Nephron progenitor cell (in vitro differentiated cells): ENCODE results near the gene ANKRD61.
"Not testable (repeated sequence)": the region's sequence is repeated elsewhere in the genome, so short reads cannot be mapped to it uniquely, and the experiment has no call there.

ENCODE experiments used
- DNase-seq: peaks from one replicate; pipeline ENCODE4 v3.0.0; 2021
- H3K27ac Mint-ChIP-seq: 2 replicates; pipeline ENCODE4 v1.8.0; 2021; ENCODE audit warnings: mild to moderate bottlenecking, moderate library complexity, mixed read lengths
- H3K27me3 Mint-ChIP-seq: 2 replicates; pipeline ENCODE4 v1.8.0; 2021; ENCODE audit warnings: mild to moderate bottlenecking, low read depth, mixed read lengths; ENCODE audit not compliant: poor library complexity
- H3K36me3 Mint-ChIP-seq: 2 replicates; pipeline ENCODE4 v1.8.0; 2021; ENCODE audit warnings: low read depth, mixed read lengths
- H3K4me1 Mint-ChIP-seq: 2 replicates; pipeline ENCODE4 v1.8.0; 2021; ENCODE audit warnings: mixed read lengths
- H3K4me3 Mint-ChIP-seq: 2 replicates; pipeline ENCODE4 v1.8.0; 2021; ENCODE audit warnings: mild to moderate bottlenecking, moderate library complexity, mixed read lengths
- H3K9me3 Mint-ChIP-seq: 2 replicates; pipeline ENCODE4 v1.8.0; 2021; ENCODE audit warnings: mild to moderate bottlenecking, moderate library complexity, mixed read lengths
- TF ChIP-seq, protein P1 (sequence below): fragments of 200-600 bp; sonication (generic); IDR thresholded peaks from 2 replicates; pipeline ENCODE4 v1.5.0; 2021; ENCODE audit warnings: antibody characterized with exemption

ANKRD61 gene

GRCh38 chr7:6049780-6050179 lies 18.6 kb downstream of the ANKRD61 start:
- H3K36me3 Mint-ChIP-seq = peaks cover 57% of the 10 kb centered on the region
- H3K4me3 Mint-ChIP-seq = no peak overlapping the region
- no peaks in the 10 kb centered on the region for H3K9me3 Mint-ChIP-seq
- TF ChIP-seq, protein P1, sequence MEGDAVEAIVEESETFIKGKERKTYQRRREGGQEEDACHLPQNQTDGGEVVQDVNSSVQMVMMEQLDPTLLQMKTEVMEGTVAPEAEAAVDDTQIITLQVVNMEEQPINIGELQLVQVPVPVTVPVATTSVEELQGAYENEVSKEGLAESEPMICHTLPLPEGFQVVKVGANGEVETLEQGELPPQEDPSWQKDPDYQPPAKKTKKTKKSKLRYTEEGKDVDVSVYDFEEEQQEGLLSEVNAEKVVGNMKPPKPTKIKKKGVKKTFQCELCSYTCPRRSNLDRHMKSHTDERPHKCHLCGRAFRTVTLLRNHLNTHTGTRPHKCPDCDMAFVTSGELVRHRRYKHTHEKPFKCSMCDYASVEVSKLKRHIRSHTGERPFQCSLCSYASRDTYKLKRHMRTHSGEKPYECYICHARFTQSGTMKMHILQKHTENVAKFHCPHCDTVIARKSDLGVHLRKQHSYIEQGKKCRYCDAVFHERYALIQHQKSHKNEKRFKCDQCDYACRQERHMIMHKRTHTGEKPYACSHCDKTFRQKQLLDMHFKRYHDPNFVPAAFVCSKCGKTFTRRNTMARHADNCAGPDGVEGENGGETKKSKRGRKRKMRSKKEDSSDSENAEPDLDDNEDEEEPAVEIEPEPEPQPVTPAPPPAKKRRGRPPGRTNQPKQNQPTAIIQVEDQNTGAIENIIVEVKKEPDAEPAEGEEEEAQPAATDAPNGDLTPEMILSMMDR = no peak
- DNase-seq = no peak
- peaks cover 2% of the 10 kb centered on the region for H3K4me1 Mint-ChIP-seq
- H3K27ac Mint-ChIP-seq = no peak overlapping the region
- H3K27me3 Mint-ChIP-seq = no peaks in the 10 kb centered on the region

- H3K27ac Mint-ChIP-seq, H3K4me3 Mint-ChIP-seq, H3K27me3 Mint-ChIP-seq, H3K9me3 Mint-ChIP-seq, DNase-seq: not testable (repeated sequence)
- H3K4me1 Mint-ChIP-seq = peaks cover 11% of the 10 kb centered on the region
- H3K36me3 Mint-ChIP-seq = peaks cover 56% of the 10 kb centered on the region
Observed at GRCh38 chr7:6051185-6051584, 20.0 kb downstream of the ANKRD61 start.

DNA sequence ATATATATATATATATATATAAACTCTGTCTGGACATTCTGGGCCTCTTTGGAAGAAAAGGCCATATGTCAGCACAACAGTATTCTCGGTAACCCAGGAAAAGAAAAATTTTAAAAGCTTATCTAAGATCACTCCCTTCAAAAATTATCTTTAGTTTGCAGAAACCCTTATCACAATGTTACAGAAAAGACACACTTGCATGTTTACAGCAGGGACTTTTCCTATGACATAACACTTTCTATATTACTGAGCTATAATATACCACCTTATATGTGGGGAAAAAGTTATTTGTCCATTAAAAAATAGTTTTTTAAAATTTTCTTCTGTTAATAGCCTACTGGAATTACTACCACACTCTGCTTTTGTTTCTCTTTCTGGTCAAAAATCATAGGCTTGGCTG lies 25.4 kb downstream of the ANKRD61 start:
- TF ChIP-seq, protein P1 = no peak

GRCh38 chr7:6057316-6058129 lies 26.3 kb downstream of the ANKRD61 start:
- no peak for DNase-seq
- no peaks in the 10 kb centered on the region for H3K9me3 Mint-ChIP-seq
- peak overlapping the region; percentile 80 for H3K27ac Mint-ChIP-seq
- peaks cover 32% of the 10 kb centered on the region for H3K4me1 Mint-ChIP-seq
- no peaks in the 10 kb centered on the region for H3K27me3 Mint-ChIP-seq
- peak overlapping the region; percentile 92 for H3K4me3 Mint-ChIP-seq
- TF ChIP-seq, protein P1 = no peak
- peaks cover 26% of the 10 kb centered on the region for H3K36me3 Mint-ChIP-seq

More for the DNA sequence above, 25.4 kb downstream of the ANKRD61 start:
- Mint-ChIP-seq H3K36me3 (peaks cover 32% of the 10 kb centered on the region), H3K9me3 (no peaks in the 10 kb centered on the region), H3K27ac (no peak overlapping the region), H3K4me1 (peaks cover 32% of the 10 kb centered on the region), H3K27me3 (no peaks in the 10 kb centered on the region), H3K4me3 (no peak overlapping the region)
- no peak for DNase-seq

DNA sequence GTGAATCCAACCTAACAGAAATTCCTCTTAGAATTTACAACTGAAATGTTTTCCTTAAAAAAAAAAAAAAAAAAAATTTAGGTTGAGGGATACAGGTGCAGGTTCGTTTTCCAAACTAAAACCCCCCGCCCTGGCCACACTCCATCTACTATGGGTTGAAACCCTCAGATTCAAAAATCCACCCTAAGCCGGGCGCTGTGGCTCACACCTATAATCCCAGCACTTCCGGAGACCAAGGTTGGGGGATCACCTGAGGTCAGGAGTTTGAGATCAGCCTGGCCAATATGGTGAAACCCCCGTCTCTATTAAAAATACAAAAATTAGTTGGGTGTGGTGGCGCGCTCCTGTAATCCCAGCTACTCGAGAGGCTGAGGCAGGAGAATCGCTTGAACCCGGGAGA lies 28.8 kb downstream of the ANKRD61 start:
- not testable (repeated sequence) for H3K36me3 Mint-ChIP-seq, H3K4me3 Mint-ChIP-seq, H3K9me3 Mint-ChIP-seq, H3K27ac Mint-ChIP-seq, DNase-seq, H3K27me3 Mint-ChIP-seq
- peaks cover 28% of the 10 kb centered on the region for H3K4me1 Mint-ChIP-seq

- DNase-seq = no peak
Observed at GRCh38 chr7:6071406-6071805, 40.2 kb downstream of the ANKRD61 start.

More at GRCh38 chr7:6071406-6071805, 40.2 kb downstream of the ANKRD61 start:
- Mint-ChIP-seq H3K9me3 (no peaks in the 10 kb centered on the region), H3K4me3 (no peak overlapping the region), H3K27ac (no peak overlapping the region), H3K36me3 (no peaks in the 10 kb centered on the region), H3K27me3 (peaks cover 6% of the 10 kb centered on the region), H3K4me1 (no peaks in the 10 kb centered on the region)
- TF ChIP-seq, protein P1 = no peak
